Kasumi-1 (cell line): Measurements from ENCODE around the gene PLAU.
A peak's percentile ranks its signal among the peaks of the same experiment; 100 is the strongest.

Source experiments
- DNase-seq, 2 experiments: peaks; one replicate each; lab custom pipeline; 2025; lab: John Stamatoyannopoulos, UW

PLAU gene

DNA sequence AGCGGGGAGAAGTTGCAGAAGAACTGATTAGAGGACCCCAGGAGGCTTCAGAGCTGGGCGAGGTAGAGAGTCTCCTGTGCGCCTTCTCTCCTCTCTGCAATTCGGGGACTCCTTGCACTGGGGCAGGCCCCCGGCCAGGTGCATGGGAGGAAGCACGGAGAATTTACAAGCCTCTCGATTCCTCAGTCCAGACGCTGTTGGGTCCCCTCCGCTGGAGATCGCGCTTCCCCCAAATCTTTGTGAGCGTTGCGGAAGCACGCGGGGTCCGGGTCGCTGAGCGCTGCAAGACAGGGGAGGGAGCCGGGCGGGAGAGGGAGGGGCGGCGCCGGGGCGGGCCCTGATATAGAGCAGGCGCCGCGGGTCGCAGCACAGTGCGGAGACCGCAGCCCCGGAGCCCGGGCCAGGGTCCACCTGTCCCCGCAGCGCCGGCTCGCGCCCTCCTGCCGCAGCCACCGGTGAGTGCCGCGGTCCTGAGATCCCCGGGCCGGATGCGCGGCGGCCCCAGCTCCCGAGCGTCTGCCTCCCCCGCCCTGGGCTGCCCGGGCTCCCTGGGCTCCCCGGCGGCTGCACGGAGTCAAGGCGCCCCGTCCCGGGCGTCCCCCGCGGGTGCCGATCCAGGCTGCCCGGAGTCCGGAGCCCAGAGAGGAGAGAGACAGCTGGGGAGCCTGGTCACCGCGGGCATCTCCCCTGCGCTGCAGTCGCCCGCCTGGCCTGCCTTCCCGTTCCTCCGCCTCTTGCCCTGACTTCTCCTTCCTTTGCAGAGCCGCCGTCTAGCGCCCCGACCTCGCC, at the start of gene PLAU:
Gene PLAU, plus strand, starts transcription at position 369 of the 789 bp plus-strand sequence. CDS start 424 bp downstream, outside the sequence.
- peak; percentile 86 to 87 for DNase-seq

DNA sequence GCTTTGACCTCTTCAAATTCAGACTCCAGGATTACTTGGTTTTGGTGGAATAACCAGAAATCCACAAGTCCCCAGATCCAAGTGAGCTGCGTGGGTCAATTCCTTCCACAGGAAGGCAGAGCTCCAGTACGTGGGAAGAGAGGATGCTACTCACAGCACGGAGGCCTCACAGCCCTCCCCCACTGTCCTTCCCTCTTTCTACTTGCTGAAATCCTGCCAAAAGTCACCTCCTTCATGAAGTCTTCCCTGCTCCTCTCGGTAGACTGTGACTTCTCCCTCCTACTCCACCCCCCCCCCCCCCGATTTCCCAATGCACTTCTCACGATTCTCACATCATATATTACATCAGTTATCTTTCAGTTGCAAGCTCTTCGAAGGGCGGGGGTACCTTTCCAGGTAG, 48.9 kb upstream of the PLAU start:
- DNase-seq: no peak

DNA sequence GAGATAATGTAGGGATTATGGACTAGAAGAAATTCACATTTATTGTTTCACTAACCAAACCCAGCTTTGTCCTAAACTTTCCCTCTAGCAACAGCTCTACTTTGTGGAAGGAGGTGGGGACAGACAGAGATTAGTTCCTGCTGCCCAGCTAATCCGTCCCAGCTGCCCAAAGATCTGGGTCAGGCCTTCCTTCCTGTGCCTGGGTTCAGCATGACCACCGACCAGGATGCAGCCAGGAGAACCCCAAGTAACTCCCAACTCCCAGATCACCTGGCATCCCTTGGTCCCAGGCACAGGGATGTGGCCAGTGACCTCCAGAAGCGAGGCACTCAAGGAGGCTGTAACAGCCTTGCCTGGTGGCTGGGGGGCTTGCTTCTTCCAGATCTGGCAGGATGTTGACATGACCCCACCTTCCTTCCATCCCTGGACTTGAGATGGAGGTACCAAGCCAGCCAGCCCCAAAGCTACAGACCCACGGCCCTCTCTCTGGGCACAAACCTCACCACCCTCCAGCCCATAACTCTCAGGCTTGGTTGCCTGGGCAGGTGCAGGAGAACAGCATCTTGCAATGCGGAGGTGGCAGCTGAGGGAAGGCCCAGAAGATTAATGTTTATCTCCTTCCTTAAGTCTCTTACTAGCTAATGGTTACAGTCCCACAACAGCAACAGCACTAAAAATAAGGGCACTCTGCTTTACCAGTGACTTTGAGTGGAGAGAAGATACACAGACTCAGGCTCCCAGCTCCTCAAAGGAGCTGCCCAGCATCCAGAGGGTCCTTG, 47.7 kb upstream of the PLAU start:
- no peak for DNase-seq

DNA sequence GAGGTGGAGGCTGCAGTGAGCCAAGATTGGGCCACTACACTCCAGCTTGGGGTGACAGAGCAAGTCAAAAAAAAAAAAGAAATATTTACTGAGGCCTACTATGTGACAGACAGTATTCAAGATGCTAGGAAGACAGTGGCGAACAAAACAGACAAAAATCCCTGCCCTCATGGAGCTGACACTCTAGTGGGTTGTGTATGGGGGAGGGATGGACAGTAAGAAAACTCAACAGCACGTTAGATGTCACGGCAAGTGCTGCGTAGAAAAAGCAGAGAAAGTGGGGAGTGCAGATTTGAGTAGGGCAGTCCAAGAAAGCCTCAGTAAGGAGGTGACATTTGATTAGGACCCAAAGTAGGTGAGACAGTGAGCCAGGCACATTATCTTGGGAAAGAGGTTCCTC, 46.7 kb upstream of the PLAU start:
- DNase-seq: no peak

DNA sequence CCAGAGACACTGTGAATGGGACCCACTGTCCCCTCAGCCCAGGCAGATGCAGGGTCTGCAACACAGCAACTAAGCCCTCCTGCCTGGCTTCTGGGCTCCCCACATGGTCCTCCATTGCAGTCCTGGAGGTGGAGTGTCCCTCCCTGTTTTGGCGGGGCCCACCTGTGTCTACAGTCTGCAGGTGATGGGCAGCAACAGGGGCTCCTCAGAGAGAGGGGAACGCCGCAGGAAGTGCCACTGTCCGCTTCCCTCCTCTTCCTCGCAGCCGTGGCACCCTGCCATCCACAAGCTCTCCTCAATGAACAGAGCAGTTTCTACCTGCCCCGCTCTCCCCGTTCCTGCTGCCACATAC, 45.8 kb upstream of the PLAU start:
- DNase-seq: no peak

DNA sequence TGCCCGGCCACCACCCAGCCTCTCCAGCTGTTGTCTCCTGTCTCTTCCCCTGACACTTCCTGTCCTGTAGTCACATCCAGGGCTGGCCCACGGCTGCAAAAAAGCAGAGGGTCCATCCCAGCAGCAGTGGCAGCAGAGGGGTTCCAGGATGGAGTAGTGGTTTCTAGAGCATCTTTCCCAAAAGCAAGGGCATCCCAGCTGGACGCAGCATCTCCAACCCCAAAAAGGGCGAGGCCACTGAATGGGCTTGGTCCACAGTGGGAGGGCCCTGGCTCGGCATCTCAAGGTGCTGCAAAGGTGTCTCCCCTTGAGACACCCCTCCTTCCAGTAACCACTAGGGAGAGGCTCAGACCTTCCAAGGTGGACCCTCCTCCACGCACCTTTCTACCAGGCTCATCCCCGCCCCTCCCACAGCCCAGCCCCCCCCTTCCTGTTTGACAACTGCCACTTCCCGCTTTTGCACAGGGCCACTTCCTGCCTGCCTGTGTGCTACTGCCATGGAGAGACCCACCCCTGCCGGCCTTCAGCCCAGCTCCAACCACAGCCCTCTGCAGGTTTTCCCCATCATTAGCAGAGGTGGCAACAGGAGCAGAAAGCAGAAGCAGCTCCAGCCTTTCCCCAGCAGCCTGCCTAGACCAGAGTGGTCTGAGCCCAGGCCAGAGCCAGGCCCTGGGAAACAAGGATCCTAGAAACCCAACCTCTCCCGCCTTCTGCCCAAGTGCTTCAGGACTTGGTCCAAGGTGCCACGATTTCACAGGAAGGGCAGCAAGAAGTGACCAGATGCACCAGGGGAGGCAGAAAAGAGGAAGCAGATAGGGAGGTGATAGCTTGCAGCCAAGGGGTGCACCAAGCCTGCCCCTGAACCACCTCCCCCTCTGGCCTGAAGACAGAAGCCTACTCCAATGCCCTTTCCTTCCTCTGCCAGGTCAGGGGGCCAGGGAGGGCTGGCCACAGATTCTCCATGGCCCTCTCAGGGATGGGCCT, 45.2 kb upstream of the PLAU start:
- DNase-seq: peak; percentile 99 to 100

DNA sequence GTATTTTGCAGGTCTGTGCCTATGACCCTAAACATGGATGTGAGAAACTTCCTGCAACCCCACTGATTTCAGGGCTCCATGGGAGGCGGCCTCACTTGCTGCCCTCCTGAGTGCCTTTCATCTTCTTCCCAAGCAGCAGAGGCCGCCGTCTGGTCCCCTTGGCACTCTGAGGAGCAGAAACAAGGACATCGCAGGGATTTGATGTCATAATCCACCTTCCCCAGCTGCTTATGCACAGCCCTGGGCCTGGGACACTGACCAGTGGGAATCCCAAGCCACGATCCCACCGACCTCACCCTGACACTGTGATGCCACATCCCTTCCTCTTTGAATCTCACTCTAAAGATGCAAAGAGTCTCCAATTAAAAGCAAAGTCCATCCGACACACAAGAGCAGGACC, 44.3 kb upstream of the PLAU start:
- no peak for DNase-seq

DNA sequence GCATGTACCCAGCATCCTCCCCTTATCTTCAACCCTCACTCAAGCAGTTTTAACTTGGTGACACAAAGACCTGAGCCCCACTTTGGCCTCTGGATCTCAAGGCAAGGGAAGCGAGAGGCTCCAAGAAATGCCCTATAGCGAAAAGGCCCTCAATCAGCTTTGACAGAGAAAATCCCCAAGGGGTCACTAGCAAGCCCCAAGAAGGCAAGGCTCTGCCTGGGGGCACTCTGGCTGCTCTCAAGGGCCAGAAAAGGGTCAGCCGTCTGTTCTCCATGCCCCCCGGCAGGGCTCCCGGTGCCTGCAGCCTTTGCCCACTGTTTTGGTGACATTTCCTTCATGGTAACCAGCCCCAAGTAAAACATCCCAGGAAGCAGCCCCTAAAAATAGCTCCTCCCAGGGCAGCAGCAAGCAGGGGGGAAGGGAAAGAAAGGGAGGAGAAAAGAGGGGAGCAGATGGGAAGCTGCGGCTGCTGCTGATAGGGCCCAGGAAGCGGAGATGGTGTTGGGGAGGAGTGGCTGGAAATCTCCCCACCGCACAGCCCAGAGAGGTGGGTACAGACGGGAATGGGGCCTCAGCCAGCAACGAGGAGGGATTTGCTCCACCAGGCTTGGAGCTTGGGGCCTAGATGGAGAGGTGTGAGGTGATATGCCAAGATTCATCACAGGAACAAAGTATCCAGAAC, 43.7 kb upstream of the PLAU start:
- DNase-seq: peak; percentile 86 to 87

DNA sequence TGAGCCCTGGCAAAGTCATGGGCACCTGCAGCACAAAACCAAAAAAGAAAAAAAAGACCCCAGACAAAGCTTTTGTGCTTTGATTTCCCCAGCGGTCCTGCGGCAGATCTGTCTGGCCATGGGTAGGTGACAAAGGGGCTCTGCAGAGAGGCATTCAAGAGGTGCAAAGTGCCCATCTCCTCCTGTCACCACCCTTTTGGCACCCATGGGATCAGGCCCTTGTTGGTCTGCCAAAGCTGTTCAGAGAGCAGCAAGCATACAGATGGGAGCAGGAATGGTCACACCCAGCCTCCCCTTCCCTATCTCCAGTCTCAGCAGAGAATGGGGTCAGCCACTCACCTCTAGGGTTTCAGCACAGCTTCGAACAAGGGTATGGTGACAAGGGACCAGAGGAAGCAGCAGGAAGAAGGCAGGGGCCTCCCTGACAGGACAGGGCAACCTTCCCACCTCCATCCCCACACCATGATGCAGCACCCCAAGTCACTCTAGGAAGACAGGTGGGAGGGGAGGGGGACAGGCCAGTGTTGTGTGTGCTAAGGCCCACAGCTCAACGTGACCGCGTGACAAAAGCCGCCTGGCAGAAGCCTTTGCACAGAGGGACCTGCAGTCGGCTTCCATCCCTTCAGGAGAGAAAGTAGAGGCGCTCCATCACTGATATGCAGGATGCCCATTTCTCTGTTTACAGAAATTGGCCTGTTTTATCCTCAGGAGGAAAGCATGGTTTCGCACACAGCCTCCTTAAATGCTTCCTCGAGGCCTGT, 42.9 kb upstream of the PLAU start:
- DNase-seq: no peak

DNA sequence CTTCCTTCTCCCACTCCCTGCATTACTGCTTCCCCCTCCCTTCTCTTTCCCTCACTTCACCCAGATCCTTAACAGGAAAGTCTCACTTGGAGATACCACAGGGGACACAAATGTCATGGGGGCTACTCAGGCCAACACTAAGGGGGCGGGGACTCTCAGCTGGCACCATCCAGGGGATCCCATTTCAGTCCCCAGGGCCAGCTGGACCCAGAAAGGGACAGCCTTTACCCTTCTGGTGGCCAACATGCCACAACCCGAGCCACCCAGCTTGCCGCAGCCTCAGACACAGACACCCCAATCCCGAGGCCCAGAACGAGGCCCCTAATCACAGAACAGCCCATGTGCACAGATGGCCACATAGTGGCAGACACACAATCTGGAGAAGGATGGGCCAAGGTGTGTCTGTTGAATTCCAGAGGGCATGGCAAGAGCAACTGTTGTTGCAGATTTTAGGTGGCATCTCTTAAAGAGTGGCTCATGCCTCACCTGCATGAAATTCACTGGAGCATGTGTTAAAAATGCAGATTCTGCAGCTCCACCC, 42.2 kb upstream of the PLAU start:
- no peak for DNase-seq

DNA sequence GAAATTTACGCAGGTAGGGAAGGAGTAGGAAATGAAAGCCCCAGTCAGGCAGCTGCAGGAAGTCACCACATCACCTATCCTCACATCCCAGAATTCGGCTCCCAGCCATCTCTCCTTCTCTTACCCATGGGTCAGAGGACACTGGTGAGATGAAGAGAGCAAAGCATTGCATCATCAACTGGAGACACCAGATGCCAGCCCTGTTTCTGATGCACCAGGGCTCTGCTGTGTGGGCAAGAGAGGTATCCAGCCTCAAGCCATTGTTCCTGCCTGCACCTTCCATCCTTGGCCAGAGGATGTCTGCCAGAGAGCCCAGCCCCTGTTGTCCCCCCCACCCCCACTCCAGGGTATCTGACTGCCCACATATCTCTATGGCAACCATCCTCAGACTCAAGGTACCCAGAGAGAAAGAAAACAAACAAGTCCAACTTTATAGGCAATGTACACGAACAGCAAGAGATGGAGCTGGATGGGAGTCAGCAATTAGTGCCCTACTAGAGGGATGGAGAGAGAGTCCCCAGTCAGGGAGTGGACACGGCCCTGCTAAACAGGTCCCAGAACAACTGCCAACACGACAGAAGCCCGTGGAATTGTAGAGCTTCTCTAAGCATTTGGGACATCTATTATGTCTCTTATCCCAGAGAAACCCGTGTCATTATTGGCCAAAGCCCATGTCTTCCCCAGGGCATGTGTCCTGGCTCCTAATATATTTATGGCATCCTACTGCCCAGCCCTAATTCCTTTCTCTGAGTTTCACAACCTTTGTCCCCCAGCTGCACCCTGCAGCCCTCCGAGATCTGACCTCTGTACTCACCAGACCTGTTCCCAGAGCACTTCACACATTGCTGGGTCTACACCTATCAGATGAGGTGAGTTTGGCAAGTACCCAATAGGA, 39.4 kb upstream of the PLAU start:
- no peak for DNase-seq

DNA sequence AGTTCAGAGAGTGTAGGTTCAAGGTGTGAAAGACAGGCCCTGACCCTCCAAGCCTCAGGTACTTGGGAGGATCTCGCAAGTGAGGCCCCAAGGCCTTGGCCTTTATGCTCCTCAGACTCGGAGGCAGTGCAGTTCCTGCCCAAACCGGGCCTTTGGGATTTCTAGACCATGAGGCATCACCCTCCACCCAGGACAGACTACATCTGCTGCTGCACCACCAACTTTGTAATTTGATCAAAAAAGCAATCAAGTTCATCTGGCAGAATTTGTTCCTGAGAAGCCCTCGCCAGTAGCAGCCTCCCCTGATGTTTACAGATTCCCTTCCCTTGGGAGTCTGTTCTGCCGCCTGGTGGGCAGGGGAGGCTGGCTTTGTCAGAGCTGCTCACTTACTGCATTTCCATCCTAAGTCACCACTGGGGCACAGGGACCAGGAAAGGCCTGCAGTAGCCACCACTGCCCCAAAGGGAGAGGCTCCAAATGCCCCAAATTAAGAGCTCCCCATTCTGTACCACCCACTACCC, 38.7 kb upstream of the PLAU start:
- no peak for DNase-seq

DNA sequence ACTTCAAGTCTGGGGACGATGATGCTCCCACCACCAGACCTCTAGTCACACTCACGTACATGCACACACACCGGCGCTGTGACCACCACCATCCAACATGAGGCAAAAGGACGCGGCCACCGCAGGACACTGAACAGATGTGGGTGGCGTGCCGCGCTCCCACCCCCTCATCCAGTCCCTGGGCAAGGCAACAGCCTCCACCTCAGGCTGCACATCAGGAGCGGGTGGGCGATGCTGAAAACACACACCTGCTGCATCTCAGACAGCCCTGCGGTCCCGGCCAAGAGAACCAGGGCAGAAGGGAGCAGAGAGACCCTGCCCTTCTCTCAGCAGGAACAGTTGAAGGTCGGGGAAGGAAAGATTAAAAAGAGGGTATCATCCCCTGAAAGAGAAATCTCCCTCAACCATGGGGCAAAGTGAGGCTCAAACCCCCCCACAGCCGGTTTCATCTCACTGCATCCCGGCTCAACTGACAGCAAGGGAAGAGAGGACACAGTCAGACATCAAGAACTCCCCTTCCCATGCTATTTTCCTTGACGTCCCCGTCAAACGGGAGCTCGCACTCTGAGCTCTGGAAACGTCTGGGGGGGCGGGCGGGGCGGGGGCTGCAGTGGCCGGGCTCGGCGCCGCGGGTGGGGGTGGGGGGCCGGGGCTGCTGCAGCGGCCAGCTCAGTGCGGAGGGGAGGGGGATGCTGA, 37.6 kb upstream of the PLAU start:
- no peak for DNase-seq

DNA sequence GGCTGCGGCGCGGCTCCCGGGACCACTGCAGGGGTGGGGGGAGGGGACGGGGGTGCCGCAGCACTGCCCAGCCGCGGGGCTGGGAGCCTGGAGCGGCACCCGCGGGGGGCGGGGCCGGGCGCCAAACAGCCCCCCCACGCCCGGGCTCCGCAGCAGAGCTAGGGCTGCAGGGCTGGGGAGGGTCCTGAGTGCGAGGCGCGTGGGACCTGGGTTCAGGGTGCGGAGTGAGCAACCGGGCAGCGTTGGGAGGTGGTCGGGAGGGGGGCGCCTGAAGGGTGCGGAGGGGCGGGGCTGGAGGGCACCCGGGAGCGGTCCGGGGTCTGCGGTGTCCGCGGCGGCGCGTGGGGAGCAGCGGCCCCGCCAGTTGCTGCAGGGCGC, 37.1 kb upstream of the PLAU start:
- DNase-seq: no peak

DNA sequence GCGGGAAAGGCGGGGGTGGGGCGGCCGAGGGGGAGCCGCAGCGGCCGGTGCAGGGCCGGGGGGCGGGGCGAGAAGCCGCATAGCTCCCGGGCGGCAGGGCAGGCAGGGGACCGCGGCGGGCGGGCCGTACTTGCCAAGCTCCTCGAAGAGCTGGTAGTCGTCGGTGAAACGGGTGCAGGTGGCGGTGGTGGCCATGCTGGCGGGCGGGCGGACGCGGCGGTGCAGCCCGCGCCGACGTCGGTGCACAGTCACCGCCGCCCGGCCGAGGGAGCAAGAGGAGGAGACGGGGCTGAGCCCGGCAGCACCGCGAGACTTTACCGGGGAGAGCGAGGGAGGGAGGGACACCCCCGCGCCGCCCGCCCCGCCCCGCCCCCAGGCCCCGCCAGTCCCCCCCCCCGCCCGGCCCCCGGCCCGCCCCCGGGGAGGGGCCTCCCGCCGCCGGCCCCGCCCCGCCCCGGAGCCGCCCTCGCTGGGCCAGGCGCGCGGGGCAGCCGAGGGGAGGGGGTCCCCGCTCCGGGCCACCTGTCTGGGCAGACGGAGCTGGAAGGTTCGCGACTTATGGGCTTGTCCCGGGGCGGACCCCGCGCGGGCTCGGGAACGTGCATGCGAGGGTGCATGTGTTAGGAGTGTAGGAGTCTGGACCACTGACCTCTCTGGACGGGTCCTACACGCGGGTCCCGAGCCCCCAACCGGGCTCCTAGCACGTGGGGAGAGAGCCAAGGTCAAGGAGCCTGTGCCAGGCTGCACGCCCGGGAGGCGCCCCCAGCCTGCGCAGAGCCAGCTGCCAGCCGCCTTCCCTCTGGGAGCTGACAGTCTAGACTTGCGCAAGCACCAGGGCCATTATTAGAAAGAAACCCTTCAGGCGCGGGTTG, 36.4 kb upstream of the PLAU start, which contains the start of gene CAMK2G:
Gene CAMK2G, minus strand, starts transcription at position 289 of the 872 bp plus-strand sequence. Its CDS starts 94 bp downstream, at position 195.
- peak; percentile 89 to 91 for DNase-seq

DNA sequence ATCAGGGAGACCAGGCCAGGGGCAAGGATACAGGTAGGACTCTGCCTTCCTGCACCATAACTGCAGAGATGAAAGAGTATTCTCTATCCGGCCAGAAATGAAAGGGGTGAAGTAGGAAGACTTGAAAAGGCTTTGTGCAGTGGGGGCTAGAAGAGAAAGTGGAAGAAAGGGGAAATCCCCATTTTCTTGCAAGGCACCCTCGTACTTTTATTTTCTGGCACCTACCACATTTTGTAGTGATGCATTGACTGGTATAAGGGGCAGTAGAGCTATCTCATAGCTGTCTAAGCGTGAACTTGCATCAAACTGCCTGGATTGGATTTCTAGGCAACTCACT, 35.8 kb upstream of the PLAU start:
- peak; percentile 49 to 51 for DNase-seq

DNA sequence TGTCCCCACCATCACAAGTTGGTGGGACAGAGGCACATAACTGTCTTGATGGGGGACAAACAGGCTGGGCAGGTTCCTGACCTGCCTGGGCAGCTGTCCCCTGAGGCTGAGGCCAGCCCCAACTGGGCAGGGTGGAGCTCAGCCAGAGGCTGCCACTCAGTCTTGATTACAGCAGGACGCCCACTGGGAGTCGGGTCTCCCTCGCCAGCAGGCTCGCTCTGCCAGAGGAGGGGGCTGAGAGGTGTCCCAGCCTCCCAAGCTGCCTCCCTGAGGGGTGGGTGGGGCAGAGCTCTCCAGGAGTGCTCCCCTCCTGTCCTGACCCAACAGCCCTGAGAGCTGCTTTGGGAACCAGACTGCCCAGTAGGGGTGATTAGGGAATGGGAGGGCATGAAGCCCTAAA, 34.8 kb upstream of the PLAU start:
- DNase-seq: no peak

DNA sequence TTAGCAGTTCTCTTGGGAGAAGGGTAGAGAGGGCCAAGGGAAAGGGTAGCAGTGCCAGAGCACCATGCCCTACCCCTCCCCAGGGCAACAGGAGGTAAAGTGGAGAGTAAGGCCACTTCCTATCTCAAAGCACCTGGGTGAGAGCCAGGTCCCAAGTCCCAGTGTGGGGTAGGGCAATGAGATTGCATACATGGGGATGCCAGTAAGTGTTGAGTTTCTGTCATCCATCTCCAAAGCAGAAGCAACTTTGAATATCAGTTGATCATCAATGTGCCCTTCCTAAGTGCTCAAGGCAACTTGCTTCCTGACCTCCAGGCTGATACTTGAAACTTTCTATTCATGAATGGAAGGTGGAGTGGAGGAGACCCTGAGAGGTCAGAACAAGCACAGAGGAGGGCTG, 34.4 kb upstream of the PLAU start:
- DNase-seq: no peak
